GM23338 (cell line): ENCODE measurements around the gene UTP3. TPM values are rescaled to one million over a fixed set of nuclear protein-coding genes. Genes with fewer than 3 reads are reported as not detected.

Source experiments
- ATAC-seq: fragments of 200-7000 bp; cut with Tn5 transposase; 3 replicates; pipeline ENCODE4 v1.9.1; 2020
- DNase-seq: peaks from one replicate; pipeline ENCODE4 v3.0.0-alpha.2; 2015; ENCODE audit warnings: low spot score
- H2AFZ ChIP-seq: fragments of 200-600 bp; sonication (generic); 2 replicates; pipeline ENCODE4 v1.8.0; 2016; ENCODE audit warnings: antibody characterized with exemption, mild to moderate bottlenecking, moderate library complexity
- H3F3A ChIP-seq: fragments of 200-600 bp; sonication (generic); replicated peaks from 2 replicates; pipeline ENCODE4 v1.8.0; 2017; ENCODE audit warnings: antibody characterized with exemption, mixed run types, low read depth
- H3K27ac ChIP-seq: fragments of 200-600 bp; sonication (generic); 2 replicates; pipeline ENCODE4 v1.6.1; 2016; ENCODE audit warnings: low read depth
- H3K27me3 ChIP-seq: fragments of 200-600 bp; sonication (generic); 2 replicates; pipeline ENCODE4 v1.8.0; 2016; ENCODE audit warnings: mild to moderate bottlenecking, mixed run types, moderate library complexity; ENCODE audit not compliant: insufficient read depth
- H3K36me3 ChIP-seq: fragments of 200-600 bp; sonication (generic); 2 replicates; pipeline ENCODE4 v1.8.0; 2016; ENCODE audit warnings: mild to moderate bottlenecking; ENCODE audit not compliant: insufficient read depth
- H3K4me1 ChIP-seq: fragments of 200-600 bp; sonication (generic); 2 replicates; pipeline ENCODE4 v1.8.0; 2016; ENCODE audit warnings: mild to moderate bottlenecking, moderate library complexity; ENCODE audit not compliant: insufficient read depth
- H3K4me2 ChIP-seq: fragments of 200-600 bp; sonication (generic); 2 replicates; pipeline ENCODE4 v1.7.1; 2017; ENCODE audit warnings: mixed run types
- H3K4me3 ChIP-seq: fragments of 200-600 bp; sonication (generic); 2 replicates; pipeline ENCODE4 v1.6.1; 2016; ENCODE audit warnings: mixed run types
- H3K79me2 ChIP-seq: fragments of 200-600 bp; sonication (generic); replicated peaks from 2 replicates; pipeline ENCODE4 v1.8.0; 2017; ENCODE audit warnings: mild to moderate bottlenecking; ENCODE audit not compliant: insufficient read depth
- H3K9me2 ChIP-seq: fragments of 200-600 bp; sonication (generic); 2 replicates; pipeline ENCODE4 v1.8.0; 2017; ENCODE audit not compliant: insufficient read depth
- H4K20me1 ChIP-seq: fragments of 200-600 bp; sonication (generic); replicated peaks from 2 replicates; pipeline ENCODE4 v1.8.0; 2017; ENCODE audit warnings: mild to moderate bottlenecking; ENCODE audit not compliant: insufficient read depth
- H3K27ac Mint-ChIP-seq: 2 replicates; pipeline ENCODE4 v1.8.0; 2020; ENCODE audit warnings: inconsistent platforms, mild to moderate bottlenecking, moderate library complexity, mixed read lengths
- H3K27me3 Mint-ChIP-seq: 3 replicates; pipeline ENCODE4 v1.8.0; 2022; ENCODE audit warnings: low read depth, mild to moderate bottlenecking, moderate library complexity, mixed read lengths, inconsistent platforms; ENCODE audit not compliant: insufficient read depth, poor library complexity
- H3K36me3 Mint-ChIP-seq: 3 replicates; pipeline ENCODE4 v1.8.0; 2021; ENCODE audit warnings: low read depth, mild to moderate bottlenecking, inconsistent platforms, moderate library complexity, mixed read lengths
- H3K4me1 Mint-ChIP-seq: 3 replicates; pipeline ENCODE4 v1.8.0; 2020; ENCODE audit warnings: mild to moderate bottlenecking, inconsistent platforms, mixed read lengths
- H3K4me3 Mint-ChIP-seq: 3 replicates; pipeline ENCODE4 v1.8.0; 2021; ENCODE audit warnings: moderate library complexity, mild to moderate bottlenecking, inconsistent platforms, mixed read lengths
- H3K9me3 Mint-ChIP-seq: 3 replicates; pipeline ENCODE4 v1.8.0; 2020; ENCODE audit warnings: moderate library complexity, mild to moderate bottlenecking, inconsistent platforms, mixed read lengths
- CREB1 ChIP-seq: fragments of 250-450 bp; sonication (Bioruptor Pico); IDR thresholded peaks from 2 replicates; pipeline ENCODE4 v1.5.0; 2020; ENCODE audit warnings: low read depth, mild to moderate bottlenecking, moderate library complexity
- EZH2 ChIP-seq: fragments of 200-600 bp; sonication (generic); IDR thresholded peaks from one replicate; pipeline ENCODE4 v1.8.0; 2017; ENCODE audit warnings: antibody characterized with exemption, mild to moderate bottlenecking, low read depth; ENCODE audit not compliant: unreplicated experiment
- EZH2phosphoT487 ChIP-seq: fragments of 200-600 bp; sonication (generic); IDR thresholded peaks from one replicate; pipeline ENCODE4 v1.8.1; 2018; ENCODE audit warnings: antibody characterized with exemption; ENCODE audit not compliant: unreplicated experiment
- JUNB ChIP-seq: IDR thresholded peaks from one replicate; pipeline ENCODE4 v1.6.1; 2016; ENCODE audit warnings: antibody characterized with exemption; ENCODE audit not compliant: unreplicated experiment
- NANOG ChIP-seq: IDR thresholded peaks from 2 replicates; pipeline ENCODE4 v1.6.1; 2016; ENCODE audit warnings: antibody characterized with exemption, borderline replicate concordance
- POLR2AphosphoS5 ChIP-seq: IDR thresholded peaks from 2 replicates; pipeline ENCODE4 v1.6.1; 2016; ENCODE audit warnings: antibody characterized with exemption, low read depth
- STAT1 ChIP-seq: IDR thresholded peaks from one replicate; pipeline ENCODE4 v1.6.1; 2016; ENCODE audit warnings: antibody characterized with exemption; ENCODE audit not compliant: unreplicated experiment
- ZNF114 ChIP-seq: fragments of 250-450 bp; sonication (Bioruptor Pico); IDR thresholded peaks from 2 replicates; pipeline ENCODE4 v1.5.0; 2020; ENCODE audit warnings: mild to moderate bottlenecking, moderate library complexity
- ZNF331 ChIP-seq: fragments of 250-450 bp; sonication (Bioruptor Pico); IDR thresholded peaks from 2 replicates; pipeline ENCODE4 v1.5.0; 2020; ENCODE audit warnings: low read depth, mild to moderate bottlenecking, moderate library complexity
- polyA plus RNA-seq: library from polyadenylated mRNA; unstranded; fragments of >200 nt; fragmentation: Nextera tagmentation; extraction: Ambion mirVana; gene quantifications from 2 replicates; pipeline ENCODE4 v1.2.1, GENCODE V29; 2016
- total RNA-seq: library from RNA; depleted of rRNA; stranded (reverse); fragments of >200 nt; shearing (Covaris generic); gene quantifications from 2 replicates; pipeline ENCODE4 v1.2.3, GENCODE V29; 2014
- TF ChIP-seq, protein P1 (sequence below): IDR thresholded peaks from one replicate; pipeline ENCODE4 v1.6.1; 2018; ENCODE audit warnings: antibody characterized with exemption; ENCODE audit not compliant: unreplicated experiment
- TF ChIP-seq, protein P2 (sequence below): IDR thresholded peaks from 2 replicates; pipeline ENCODE4 v1.6.1; 2016; ENCODE audit warnings: antibody characterized with exemption
- TF ChIP-seq, protein P3 (sequence below), 2 experiments: fragments of 200-600 bp in 1 of 2; sonication (generic) in 1 of 2; conservative IDR thresholded peaks; 2 replicates each; pipeline versions ENCODE4 v1.5.1 to v1.6.1; 2016 to 2017; ENCODE audit warnings: antibody characterized with exemption in 2 of 2, low read depth in 2 of 2, mild to moderate bottlenecking in 2 of 2, moderate library complexity in 1 of 2
- TF ChIP-seq, protein P4 (sequence below): fragments of 250-450 bp; sonication (Bioruptor Pico); IDR thresholded peaks from 2 replicates; pipeline ENCODE4 v1.5.0; 2020; ENCODE audit warnings: mild to moderate bottlenecking, moderate library complexity

Gene UTP3
- total and polyA plus RNA-seq, 2 experiments from 2014 or later: 36.9 to 44.3 TPM

DNA sequence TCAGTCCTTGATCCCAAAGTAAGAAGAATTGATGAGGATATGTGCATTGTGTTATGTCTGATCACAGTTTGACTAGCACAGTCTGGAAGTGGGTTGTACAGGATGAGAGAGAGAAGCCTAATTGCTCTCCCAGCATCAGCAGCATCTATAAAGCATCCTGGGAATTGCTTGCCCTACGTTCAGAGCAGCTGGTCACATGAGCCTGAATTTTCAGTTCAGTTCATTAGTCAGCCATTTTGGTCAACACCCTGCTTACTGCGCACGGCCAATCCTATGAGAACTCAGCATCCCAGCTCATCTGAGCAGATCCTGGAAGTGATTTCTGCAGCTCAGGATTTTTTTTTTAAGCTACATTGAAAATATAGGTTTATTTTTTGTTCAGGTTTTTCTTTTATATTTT lies 33.4 kb downstream of the UTP3 start, which contains the start of gene RUFY3:
RUFY3 (plus strand) TSS at position 218 of the 400 bp plus-strand sequence. CDS start 610 bp downstream, outside the sequence.
- H3K27ac Mint-ChIP-seq: peak within 1 kb of the TSS; percentile 75
- H3K4me1 Mint-ChIP-seq: peaks cover 13% of the 10 kb centered on the region
- DNase-seq (peak; percentile 42), ATAC-seq (peak; percentile 55)
- peaks cover 4% of the 10 kb centered on the region for H3K27me3 Mint-ChIP-seq
- Histone ChIP-seq H3K36me3 (no peaks in the 10 kb centered on the region), H3K4me3 (no peak within 1 kb of the TSS), H3K4me2 (0 out of 2 replicates have a peak within 1 kb of the TSS, but pooled peaks have one; percentile 2), H2AFZ (no peak within 1 kb of the TSS), H3F3A (no peaks in the 10 kb centered on the region), H3K27ac (no peak within 1 kb of the TSS), H3K4me1 (peaks cover 16% of the 10 kb centered on the region), H3K27me3 (no peaks in the 10 kb centered on the region), H3K79me2 (peaks cover 20% of the 10 kb centered on the region), H3K9me2 (no peaks in the 10 kb centered on the region), H4K20me1 (no peaks in the 10 kb centered on the region)
- H3K4me3 Mint-ChIP-seq: peak within 1 kb of the TSS; percentile 12; the same call in 2 of the 3 replicates
- H3K9me3 Mint-ChIP-seq: no peaks in the 10 kb centered on the region; the same call in 2 of the 3 replicates
- no peaks in the 10 kb centered on the region for H3K36me3 Mint-ChIP-seq
- TF ChIP-seq, protein P1, sequence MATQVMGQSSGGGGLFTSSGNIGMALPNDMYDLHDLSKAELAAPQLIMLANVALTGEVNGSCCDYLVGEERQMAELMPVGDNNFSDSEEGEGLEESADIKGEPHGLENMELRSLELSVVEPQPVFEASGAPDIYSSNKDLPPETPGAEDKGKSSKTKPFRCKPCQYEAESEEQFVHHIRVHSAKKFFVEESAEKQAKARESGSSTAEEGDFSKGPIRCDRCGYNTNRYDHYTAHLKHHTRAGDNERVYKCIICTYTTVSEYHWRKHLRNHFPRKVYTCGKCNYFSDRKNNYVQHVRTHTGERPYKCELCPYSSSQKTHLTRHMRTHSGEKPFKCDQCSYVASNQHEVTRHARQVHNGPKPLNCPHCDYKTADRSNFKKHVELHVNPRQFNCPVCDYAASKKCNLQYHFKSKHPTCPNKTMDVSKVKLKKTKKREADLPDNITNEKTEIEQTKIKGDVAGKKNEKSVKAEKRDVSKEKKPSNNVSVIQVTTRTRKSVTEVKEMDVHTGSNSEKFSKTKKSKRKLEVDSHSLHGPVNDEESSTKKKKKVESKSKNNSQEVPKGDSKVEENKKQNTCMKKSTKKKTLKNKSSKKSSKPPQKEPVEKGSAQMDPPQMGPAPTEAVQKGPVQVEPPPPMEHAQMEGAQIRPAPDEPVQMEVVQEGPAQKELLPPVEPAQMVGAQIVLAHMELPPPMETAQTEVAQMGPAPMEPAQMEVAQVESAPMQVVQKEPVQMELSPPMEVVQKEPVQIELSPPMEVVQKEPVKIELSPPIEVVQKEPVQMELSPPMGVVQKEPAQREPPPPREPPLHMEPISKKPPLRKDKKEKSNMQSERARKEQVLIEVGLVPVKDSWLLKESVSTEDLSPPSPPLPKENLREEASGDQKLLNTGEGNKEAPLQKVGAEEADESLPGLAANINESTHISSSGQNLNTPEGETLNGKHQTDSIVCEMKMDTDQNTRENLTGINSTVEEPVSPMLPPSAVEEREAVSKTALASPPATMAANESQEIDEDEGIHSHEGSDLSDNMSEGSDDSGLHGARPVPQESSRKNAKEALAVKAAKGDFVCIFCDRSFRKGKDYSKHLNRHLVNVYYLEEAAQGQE: no peak
- TF ChIP-seq EZH2 (no peak), EZH2phosphoT487 (no peak), STAT1 (no peak), ZNF114 (CRISPR knock-in tag) (no peak), CREB1 (CRISPR knock-in tag) (no peak), JUNB (no peak), ZNF331 (CRISPR knock-in tag) (no peak), NANOG (no peak), POLR2AphosphoS5 (no peak)
- TF ChIP-seq, protein P2, sequence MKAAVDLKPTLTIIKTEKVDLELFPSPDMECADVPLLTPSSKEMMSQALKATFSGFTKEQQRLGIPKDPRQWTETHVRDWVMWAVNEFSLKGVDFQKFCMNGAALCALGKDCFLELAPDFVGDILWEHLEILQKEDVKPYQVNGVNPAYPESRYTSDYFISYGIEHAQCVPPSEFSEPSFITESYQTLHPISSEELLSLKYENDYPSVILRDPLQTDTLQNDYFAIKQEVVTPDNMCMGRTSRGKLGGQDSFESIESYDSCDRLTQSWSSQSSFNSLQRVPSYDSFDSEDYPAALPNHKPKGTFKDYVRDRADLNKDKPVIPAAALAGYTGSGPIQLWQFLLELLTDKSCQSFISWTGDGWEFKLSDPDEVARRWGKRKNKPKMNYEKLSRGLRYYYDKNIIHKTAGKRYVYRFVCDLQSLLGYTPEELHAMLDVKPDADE: no peak
- TF ChIP-seq, protein P3, sequence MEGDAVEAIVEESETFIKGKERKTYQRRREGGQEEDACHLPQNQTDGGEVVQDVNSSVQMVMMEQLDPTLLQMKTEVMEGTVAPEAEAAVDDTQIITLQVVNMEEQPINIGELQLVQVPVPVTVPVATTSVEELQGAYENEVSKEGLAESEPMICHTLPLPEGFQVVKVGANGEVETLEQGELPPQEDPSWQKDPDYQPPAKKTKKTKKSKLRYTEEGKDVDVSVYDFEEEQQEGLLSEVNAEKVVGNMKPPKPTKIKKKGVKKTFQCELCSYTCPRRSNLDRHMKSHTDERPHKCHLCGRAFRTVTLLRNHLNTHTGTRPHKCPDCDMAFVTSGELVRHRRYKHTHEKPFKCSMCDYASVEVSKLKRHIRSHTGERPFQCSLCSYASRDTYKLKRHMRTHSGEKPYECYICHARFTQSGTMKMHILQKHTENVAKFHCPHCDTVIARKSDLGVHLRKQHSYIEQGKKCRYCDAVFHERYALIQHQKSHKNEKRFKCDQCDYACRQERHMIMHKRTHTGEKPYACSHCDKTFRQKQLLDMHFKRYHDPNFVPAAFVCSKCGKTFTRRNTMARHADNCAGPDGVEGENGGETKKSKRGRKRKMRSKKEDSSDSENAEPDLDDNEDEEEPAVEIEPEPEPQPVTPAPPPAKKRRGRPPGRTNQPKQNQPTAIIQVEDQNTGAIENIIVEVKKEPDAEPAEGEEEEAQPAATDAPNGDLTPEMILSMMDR (conservative IDR thresholded peaks at IDR 0.05; ENCODE audit: low read depth in 2 of 2): no peak
- TF ChIP-seq, protein P4, sequence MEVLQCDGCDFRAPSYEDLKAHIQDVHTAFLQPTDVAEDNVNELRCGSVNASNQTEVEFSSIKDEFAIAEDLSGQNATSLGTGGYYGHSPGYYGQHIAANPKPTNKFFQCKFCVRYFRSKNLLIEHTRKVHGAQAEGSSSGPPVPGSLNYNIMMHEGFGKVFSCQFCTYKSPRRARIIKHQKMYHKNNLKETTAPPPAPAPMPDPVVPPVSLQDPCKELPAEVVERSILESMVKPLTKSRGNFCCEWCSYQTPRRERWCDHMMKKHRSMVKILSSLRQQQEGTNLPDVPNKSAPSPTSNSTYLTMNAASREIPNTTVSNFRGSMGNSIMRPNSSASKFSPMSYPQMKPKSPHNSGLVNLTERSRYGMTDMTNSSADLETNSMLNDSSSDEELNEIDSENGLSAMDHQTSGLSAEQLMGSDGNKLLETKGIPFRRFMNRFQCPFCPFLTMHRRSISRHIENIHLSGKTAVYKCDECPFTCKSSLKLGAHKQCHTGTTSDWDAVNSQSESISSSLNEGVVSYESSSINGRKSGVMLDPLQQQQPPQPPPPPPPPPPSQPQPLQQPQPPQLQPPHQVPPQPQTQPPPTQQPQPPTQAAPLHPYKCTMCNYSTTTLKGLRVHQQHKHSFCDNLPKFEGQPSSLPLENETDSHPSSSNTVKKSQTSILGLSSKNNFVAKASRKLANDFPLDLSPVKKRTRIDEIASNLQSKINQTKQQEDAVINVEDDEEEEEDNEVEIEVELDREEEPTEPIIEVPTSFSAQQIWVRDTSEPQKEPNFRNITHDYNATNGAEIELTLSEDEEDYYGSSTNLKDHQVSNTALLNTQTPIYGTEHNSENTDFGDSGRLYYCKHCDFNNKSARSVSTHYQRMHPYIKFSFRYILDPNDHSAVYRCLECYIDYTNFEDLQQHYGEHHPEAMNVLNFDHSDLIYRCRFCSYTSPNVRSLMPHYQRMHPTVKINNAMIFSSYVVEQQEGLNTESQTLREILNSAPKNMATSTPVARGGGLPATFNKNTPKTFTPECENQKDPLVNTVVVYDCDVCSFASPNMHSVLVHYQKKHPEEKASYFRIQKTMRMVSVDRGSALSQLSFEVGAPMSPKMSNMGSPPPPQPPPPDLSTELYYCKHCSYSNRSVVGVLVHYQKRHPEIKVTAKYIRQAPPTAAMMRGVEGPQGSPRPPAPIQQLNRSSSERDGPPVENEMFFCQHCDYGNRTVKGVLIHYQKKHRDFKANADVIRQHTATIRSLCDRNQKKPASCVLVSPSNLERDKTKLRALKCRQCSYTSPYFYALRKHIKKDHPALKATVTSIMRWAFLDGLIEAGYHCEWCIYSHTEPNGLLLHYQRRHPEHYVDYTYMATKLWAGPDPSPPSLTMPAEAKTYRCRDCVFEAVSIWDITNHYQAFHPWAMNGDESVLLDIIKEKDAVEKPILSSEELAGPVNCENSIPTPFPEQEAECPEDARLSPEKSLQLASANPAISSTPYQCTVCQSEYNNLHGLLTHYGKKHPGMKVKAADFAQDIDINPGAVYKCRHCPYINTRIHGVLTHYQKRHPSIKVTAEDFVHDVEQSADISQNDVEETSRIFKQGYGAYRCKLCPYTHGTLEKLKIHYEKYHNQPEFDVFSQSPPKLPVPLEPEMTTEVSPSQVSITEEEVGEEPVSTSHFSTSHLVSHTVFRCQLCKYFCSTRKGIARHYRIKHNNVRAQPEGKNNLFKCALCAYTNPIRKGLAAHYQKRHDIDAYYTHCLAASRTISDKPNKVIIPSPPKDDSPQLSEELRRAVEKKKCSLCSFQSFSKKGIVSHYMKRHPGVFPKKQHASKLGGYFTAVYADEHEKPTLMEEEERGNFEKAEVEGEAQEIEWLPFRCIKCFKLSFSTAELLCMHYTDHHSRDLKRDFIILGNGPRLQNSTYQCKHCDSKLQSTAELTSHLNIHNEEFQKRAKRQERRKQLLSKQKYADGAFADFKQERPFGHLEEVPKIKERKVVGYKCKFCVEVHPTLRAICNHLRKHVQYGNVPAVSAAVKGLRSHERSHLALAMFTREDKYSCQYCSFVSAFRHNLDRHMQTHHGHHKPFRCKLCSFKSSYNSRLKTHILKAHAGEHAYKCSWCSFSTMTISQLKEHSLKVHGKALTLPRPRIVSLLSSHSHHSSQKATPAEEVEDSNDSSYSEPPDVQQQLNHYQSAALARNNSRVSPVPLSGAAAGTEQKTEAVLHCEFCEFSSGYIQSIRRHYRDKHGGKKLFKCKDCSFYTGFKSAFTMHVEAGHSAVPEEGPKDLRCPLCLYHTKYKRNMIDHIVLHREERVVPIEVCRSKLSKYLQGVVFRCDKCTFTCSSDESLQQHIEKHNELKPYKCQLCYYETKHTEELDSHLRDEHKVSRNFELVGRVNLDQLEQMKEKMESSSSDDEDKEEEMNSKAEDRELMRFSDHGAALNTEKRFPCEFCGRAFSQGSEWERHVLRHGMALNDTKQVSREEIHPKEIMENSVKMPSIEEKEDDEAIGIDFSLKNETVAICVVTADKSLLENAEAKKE (CRISPR knock-in tag): no peak
